HepG2 (cell line): ENCODE measurements around the gene PCBP1. TPM values are rescaled to one million over a fixed set of nuclear protein-coding genes. Genes with fewer than 3 reads are reported as not detected.
A peak's percentile ranks its signal among the peaks of the same experiment; 100 is the strongest.

Experiments used
- ARNTL ChIP-seq: sonication (generic); formaldehyde crosslinking; IDR thresholded peaks from 2 replicates; pipeline ENCODE4 v1.4.0; 2020; ENCODE audit warnings: mild to moderate bottlenecking, missing genetic modification reagents
- FIP1L1 ChIP-seq: fragments of 200-400 bp; formaldehyde crosslinking; IDR thresholded peaks from 2 replicates; pipeline ENCODE4 v1.6.1; 2018; ENCODE audit warnings: low read depth, mild to moderate bottlenecking, low read length, moderate library complexity, borderline replicate concordance; ENCODE audit not compliant: insufficient read depth
- FOXK1 ChIP-seq: sonication (generic); formaldehyde crosslinking; IDR thresholded peaks from 2 replicates; pipeline ENCODE4 v1.4.0; 2020; ENCODE audit warnings: low read depth, missing genetic modification reagents, borderline replicate concordance
- LCORL ChIP-seq, 2 experiments: fragments of 450-650 bp in 1 of 2; sonication (generic) in 1 of 2; formaldehyde crosslinking in 1 of 2; IDR thresholded peaks; 2 replicates each; pipeline versions ENCODE4 v1.5.0 to v1.6.1; 2017 to 2020; ENCODE audit warnings: antibody characterized with exemption in 1 of 2, missing genetic modification reagents in 1 of 2
- MED8 ChIP-seq: sonication (generic); formaldehyde crosslinking; IDR thresholded peaks from 2 replicates; pipeline ENCODE4 v1.8.1; 2023; ENCODE audit warnings: mild to moderate bottlenecking, missing genetic modification reagents; ENCODE audit not compliant: insufficient replicate concordance
- MLXIP ChIP-seq: sonication (generic); formaldehyde crosslinking; IDR thresholded peaks from 2 replicates; pipeline ENCODE4 v1.9.0; 2021; ENCODE audit warnings: missing genetic modification reagents, borderline replicate concordance
- MTA1 ChIP-seq: sonication (generic); formaldehyde crosslinking; IDR thresholded peaks from 2 replicates; pipeline ENCODE4 v1.4.0; 2020; ENCODE audit warnings: missing genetic modification reagents, mild to moderate bottlenecking, borderline replicate concordance
- MXD4 ChIP-seq: IDR thresholded peaks from 2 replicates; pipeline ENCODE4 v1.6.1; 2016; ENCODE audit warnings: mild to moderate bottlenecking, missing biosample characterization, missing genetic modification reagents
- NONO ChIP-seq, 2 experiments: fragments of 450-650 bp in 1 of 2; sonication (generic) in 1 of 2; formaldehyde crosslinking in 1 of 2; IDR thresholded peaks in 1 of 2; conservative IDR thresholded peaks in 1 of 2; 2 replicates each; pipeline versions ENCODE4 v1.6.1 to v1.8.0; 2017 to 2022; ENCODE audit warnings: mild to moderate bottlenecking in 1 of 2, missing genetic modification reagents in 1 of 2, moderate library complexity in 1 of 2
- PLSCR1 ChIP-seq: sonication (generic); formaldehyde crosslinking; IDR thresholded peaks from 2 replicates; pipeline ENCODE4 v1.5.0; 2020; ENCODE audit warnings: missing genetic modification reagents, mild to moderate bottlenecking, borderline replicate concordance
- PRDM10 ChIP-seq: sonication (generic); formaldehyde crosslinking; IDR thresholded peaks from 2 replicates; pipeline ENCODE4 v1.4.0; 2020; ENCODE audit warnings: low read depth, missing genetic modification reagents
- SAFB2 ChIP-seq: sonication (generic); formaldehyde crosslinking; IDR thresholded peaks from 2 replicates; pipeline ENCODE4 v1.5.1; 2020; ENCODE audit warnings: missing genetic modification reagents, low read depth, mild to moderate bottlenecking, borderline replicate concordance
- SCMH1 ChIP-seq: sonication (generic); formaldehyde crosslinking; IDR thresholded peaks from 2 replicates; pipeline ENCODE4 v1.9.0; 2021; ENCODE audit warnings: missing genetic modification reagents, mild to moderate bottlenecking, borderline replicate concordance
- ZNF121 ChIP-seq: sonication (generic); formaldehyde crosslinking; IDR thresholded peaks from 2 replicates; pipeline ENCODE4 v1.5.0; 2020; ENCODE audit warnings: mild to moderate bottlenecking, missing genetic modification reagents
- ZNF280D ChIP-seq: sonication (generic); formaldehyde crosslinking; IDR thresholded peaks from 2 replicates; pipeline ENCODE4 v1.5.1; 2020; ENCODE audit warnings: mild to moderate bottlenecking, missing genetic modification reagents
- ZNF367 ChIP-seq: sonication (generic); formaldehyde crosslinking; IDR thresholded peaks from 2 replicates; pipeline ENCODE4 v1.4.0; 2020; ENCODE audit warnings: missing genetic modification reagents, borderline replicate concordance
- polyA plus RNA-seq, 8 experiments: library from polyadenylated mRNA; depleted of rRNA in 3 of 8; stranded (reverse) in 7 of 8; unstranded in 1 of 8; fragments of >200 nt; fragmentation: Illumina TruSeq in 4 of 8; extraction: Trizol in 4 of 8; gene quantifications; 2 replicates each; pipeline versions ENCODE4 v1.2.1 to v1.2.3, GENCODE V29; 2011 to 2016; ENCODE audit warnings: low read depth in 4 of 8, missing spikeins in 1 of 8, mixed read lengths in 1 of 8; ENCODE audit not compliant: insufficient read depth in 1 of 8
- total RNA-seq, 5 experiments: library from RNA; depleted of rRNA; stranded (reverse); fragments of >200 nt; fragmentation: Illumina TruSeq; extraction: Trizol; gene quantifications; 2 replicates each; pipeline ENCODE4 v1.2.3, GENCODE V29; 2016; ENCODE audit warnings: low read depth in 1 of 5

Gene PCBP1
- total and polyA plus RNA-seq, 2 of the 13 experiments (the other 11 are each of a cell fraction or from before 2014, with no cell fraction given) = 32.0 to 137 TPM

GRCh38 chr2:70094978-70095719 lies 7.9 kb downstream of the PCBP1 start (continued):
- TF ChIP-seq PRDM10 = no peak
- no peak for TF ChIP-seq MTA1
- TF ChIP-seq ARNTL (CRISPR knock-in tag) = 0 out of 2 replicates have a peak, but pooled peaks have one; percentile 52
- TF ChIP-seq SAFB2 (CRISPR knock-in tag) = no peak
- TF ChIP-seq FOXK1 (CRISPR knock-in tag) = peak; percentile 94
- TF ChIP-seq MED8 (CRISPR knock-in tag) = no peak
- no peak for TF ChIP-seq FIP1L1
- TF ChIP-seq LCORL (IDR thresholded peaks at IDR 0.05) = 0 out of 2 replicates have a peak, but pooled peaks have one; percentile 36
- TF ChIP-seq LCORL (CRISPR knock-in tag; IDR thresholded peaks at IDR 0.05) = peak; percentile 41
- TF ChIP-seq NONO (IDR thresholded peaks at IDR 0.05) = no peak
- no peak for TF ChIP-seq NONO (CRISPR knock-in tag; conservative IDR thresholded peaks at IDR 0.05)
- TF ChIP-seq MXD4 (CRISPR knock-in tag) = no peak
- no peak for TF ChIP-seq ZNF367 (CRISPR knock-in tag)
- TF ChIP-seq ZNF121 (CRISPR knock-in tag) = no peak
- TF ChIP-seq PLSCR1 (CRISPR knock-in tag) = no peak
- no peak for TF ChIP-seq MLXIP (CRISPR knock-in tag)
- TF ChIP-seq ZNF280D (CRISPR knock-in tag) = no peak
- TF ChIP-seq SCMH1 (CRISPR knock-in tag) = no peak
